LNCAP (cell line): ENCODE measurements around the gene MVB12B.

Experiments used
- TF ChIP-seq, protein P1 (sequence below): fragments of 450-650 bp; IDR thresholded peaks from 2 replicates; pipeline ENCODE4 v1.5.1; 2017; ENCODE audit warnings: mild to moderate bottlenecking

MVB12B gene

DNA sequence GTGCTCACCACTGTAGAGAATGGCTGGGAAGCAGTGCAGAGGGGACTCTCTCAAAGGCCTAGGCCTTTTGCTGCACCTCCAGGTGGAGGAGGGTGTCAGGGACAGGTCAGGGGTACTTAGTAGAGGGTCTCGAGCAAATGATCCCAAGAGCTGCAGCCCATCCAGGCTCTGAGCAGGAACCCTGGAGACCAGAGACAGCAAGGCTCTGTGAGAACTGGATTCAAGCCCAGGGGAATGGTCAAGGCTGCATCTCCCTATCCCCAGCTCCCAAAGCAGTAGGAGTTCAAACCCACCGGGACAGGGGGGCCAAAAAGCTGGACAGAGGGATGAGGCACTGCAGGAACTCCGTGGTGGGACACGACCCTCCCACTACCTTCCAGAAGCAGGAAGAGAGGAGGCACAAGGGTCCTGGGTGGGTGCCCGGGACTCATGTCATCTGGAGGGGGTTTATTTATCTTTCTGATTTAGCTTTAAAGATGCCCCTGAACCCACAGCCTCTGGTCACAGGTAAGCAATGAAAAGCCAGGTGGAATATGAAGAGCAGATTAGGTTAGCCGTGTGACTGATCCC, 124.8 kb downstream of the MVB12B start:
- TF ChIP-seq, protein P1, sequence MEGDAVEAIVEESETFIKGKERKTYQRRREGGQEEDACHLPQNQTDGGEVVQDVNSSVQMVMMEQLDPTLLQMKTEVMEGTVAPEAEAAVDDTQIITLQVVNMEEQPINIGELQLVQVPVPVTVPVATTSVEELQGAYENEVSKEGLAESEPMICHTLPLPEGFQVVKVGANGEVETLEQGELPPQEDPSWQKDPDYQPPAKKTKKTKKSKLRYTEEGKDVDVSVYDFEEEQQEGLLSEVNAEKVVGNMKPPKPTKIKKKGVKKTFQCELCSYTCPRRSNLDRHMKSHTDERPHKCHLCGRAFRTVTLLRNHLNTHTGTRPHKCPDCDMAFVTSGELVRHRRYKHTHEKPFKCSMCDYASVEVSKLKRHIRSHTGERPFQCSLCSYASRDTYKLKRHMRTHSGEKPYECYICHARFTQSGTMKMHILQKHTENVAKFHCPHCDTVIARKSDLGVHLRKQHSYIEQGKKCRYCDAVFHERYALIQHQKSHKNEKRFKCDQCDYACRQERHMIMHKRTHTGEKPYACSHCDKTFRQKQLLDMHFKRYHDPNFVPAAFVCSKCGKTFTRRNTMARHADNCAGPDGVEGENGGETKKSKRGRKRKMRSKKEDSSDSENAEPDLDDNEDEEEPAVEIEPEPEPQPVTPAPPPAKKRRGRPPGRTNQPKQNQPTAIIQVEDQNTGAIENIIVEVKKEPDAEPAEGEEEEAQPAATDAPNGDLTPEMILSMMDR: no peak

- TF ChIP-seq, protein P1: no peak
These were observed 125.5 kb downstream of the MVB12B start for GRCh38 chr9:126452106-126452505.

GRCh38 chr9:126453156-126453963, 126.7 kb downstream of the MVB12B start:
- TF ChIP-seq, protein P1: no peak

- TF ChIP-seq, protein P1: no peak
These were observed 127.6 kb downstream of the MVB12B start for GRCh38 chr9:126454215-126454614.

GRCh38 chr9:126454795-126455194, 128.2 kb downstream of the MVB12B start:
- TF ChIP-seq, protein P1: no peak

DNA sequence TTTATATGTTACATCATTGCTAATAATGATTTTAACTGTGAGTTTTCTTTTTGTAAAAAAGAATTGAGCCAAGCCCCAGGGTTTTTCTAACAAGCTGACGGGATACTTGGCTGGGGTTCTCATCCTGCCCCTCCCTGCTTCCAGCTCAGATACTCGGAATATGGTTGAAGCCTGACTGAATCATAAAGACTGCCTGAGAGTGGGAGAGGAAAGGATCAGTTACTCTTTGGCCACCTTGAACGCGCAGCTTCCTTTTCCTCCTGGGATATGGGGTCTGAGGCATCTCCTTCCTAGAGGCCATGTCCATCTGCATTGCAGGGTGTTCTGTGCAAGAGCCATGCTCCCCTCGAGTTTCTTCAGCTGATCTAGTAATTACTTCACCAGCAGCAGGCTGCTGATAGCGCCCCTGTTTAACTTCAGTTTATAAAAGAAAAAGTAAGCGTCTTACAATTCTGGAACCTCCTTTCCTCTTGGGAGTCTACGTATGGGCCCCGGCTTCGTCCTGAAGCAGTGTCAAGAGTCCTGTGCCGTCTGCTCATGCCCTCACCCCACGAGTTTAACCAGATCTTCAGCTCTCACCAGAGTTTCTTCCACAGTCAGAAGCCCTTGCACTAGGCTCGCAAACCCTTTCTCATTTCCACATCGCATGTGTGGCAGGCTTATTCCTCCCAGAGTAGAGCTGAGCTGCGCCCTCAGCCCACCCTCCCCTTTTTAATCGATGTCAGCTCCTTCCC, 130.0 kb downstream of the MVB12B start:
- TF ChIP-seq, protein P1: no peak

DNA sequence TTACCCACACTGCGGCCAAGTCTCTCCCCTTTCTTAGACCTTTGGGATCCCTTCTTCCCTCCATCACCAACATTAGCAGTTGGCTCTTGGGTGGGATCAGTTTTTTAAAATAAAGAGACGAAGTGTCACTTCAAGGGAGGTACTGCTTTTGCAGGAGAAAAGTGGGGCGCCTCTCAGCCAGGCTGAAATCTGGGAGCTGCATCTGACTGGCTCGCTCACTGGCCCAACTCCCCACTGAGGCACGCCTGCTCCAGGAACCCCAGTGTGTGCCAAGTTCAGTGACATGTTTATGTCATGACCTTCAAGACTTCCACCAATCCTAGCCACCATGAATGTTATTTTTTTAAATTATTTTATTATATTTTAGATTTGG, 130.5 kb downstream of the MVB12B start:
- TF ChIP-seq, protein P1: no peak
